HuH-7 (cell line): Measurements from ENCODE around the gene EEFSEC.

Experiments used
- DNase-seq: peaks from one replicate; pipeline ENCODE4 v3.0.0; 2011; ENCODE audit warnings: low spot score

EEFSEC gene

GRCh38 chr3:128185630-128186447 lies 32.6 kb downstream of the EEFSEC start:
- no peak for DNase-seq

- DNase-seq: no peak
Observed at GRCh38 chr3:128187495-128187894, 34.2 kb downstream of the EEFSEC start.

- DNase-seq: no peak
Observed at GRCh38 chr3:128188326-128188725, 35.0 kb downstream of the EEFSEC start.

- no peak for DNase-seq
Observed at GRCh38 chr3:128188956-128189355, 35.7 kb downstream of the EEFSEC start.

- DNase-seq: no peak
Observed at GRCh38 chr3:128190501-128190900, 37.2 kb downstream of the EEFSEC start.

- no peak for DNase-seq
Observed at GRCh38 chr3:128192131-128192530, 38.9 kb downstream of the EEFSEC start.

GRCh38 chr3:128193168-128193567 lies 39.9 kb downstream of the EEFSEC start:
- DNase-seq: no peak

- DNase-seq: no peak
Observed at GRCh38 chr3:128194843-128195242, 41.6 kb downstream of the EEFSEC start.

- no peak for DNase-seq
Observed at GRCh38 chr3:128195369-128195768, 42.1 kb downstream of the EEFSEC start.

- no peak for DNase-seq
Observed at GRCh38 chr3:128195802-128196201, 42.5 kb downstream of the EEFSEC start.

- no peak for DNase-seq
Observed at GRCh38 chr3:128196647-128197046, 43.4 kb downstream of the EEFSEC start.

- no peak for DNase-seq
Observed at GRCh38 chr3:128197855-128198254, 44.6 kb downstream of the EEFSEC start.

GRCh38 chr3:128198313-128198712 lies 45.0 kb downstream of the EEFSEC start:
- no peak for DNase-seq

GRCh38 chr3:128199110-128199509 lies 45.8 kb downstream of the EEFSEC start:
- no peak for DNase-seq

GRCh38 chr3:128201158-128201755 lies 48.0 kb downstream of the EEFSEC start:
- DNase-seq: no peak

- no peak for DNase-seq
Observed at GRCh38 chr3:128203169-128203568, 49.9 kb downstream of the EEFSEC start.

- no peak for DNase-seq
Observed at GRCh38 chr3:128205558-128206145, 52.4 kb downstream of the EEFSEC start.

- DNase-seq: no peak
Observed at GRCh38 chr3:128207951-128208350, 54.7 kb downstream of the EEFSEC start.

GRCh38 chr3:128210711-128211110 lies 57.4 kb downstream of the EEFSEC start:
- no peak for DNase-seq

GRCh38 chr3:128214056-128214455 lies 60.8 kb downstream of the EEFSEC start:
- no peak for DNase-seq

GRCh38 chr3:128215290-128215689 lies 62.0 kb downstream of the EEFSEC start:
- no peak for DNase-seq

GRCh38 chr3:128215800-128216495 lies 62.7 kb downstream of the EEFSEC start:
- DNase-seq: no peak
